HepG2 (cell line): Measurements from ENCODE around the gene CTLA4. TPM values are rescaled to one million over a fixed set of nuclear protein-coding genes. Genes with fewer than 3 reads are reported as not detected.

Experiments
- ATAC-seq: fragments of 200-7000 bp; cut with Tn5 transposase; 3 replicates; pipeline ENCODE4 v1.9.1; 2020; ENCODE audit warnings: mild to moderate bottlenecking, moderate library complexity
- BruUV-seq: library from RNA; stranded (reverse); fragments of 400-500 nt; replicated peaks from 2 replicates; lab custom pipeline; 2021; lab: Mats Ljungman, UMichigan
- CTCF ChIA-PET: fragments of 300-600 bp; formaldehyde crosslinking; extraction: SDS; loops from one replicate; lab custom pipeline; 2021; ENCODE audit warnings: low total read pairs, inconsistent platforms, low intra/inter-chr PET ratio; lab: Yijun Ruan, JAX
- POLR2A ChIA-PET: fragments of 350-600 bp; sonication (Branson Sonifier 250); formaldehyde crosslinking; loops from one replicate; lab custom pipeline; 2020; ENCODE audit warnings: antibody characterized with exemption, inconsistent platforms; lab: Yijun Ruan, JAX
- DNase-seq: peaks from one replicate; pipeline ENCODE4 v3.0.0-alpha.2; 2015; ENCODE audit warnings: low spot score
- FAIRE-seq: peaks from 3 replicates; lab custom pipeline; 2011; peaks lifted over from hg19 to GRCh38; lab: Jason Lieb, UNC
- H2AFZ ChIP-seq: one replicate; pipeline ENCODE4 v1.6.1; 2011; ENCODE audit warnings: low read length, inconsistent platforms
- H3K27ac ChIP-seq: fragments of 300-600 bp; 3 replicates; pipeline ENCODE4 v1.8.0; 2011; ENCODE audit warnings: mixed run types, mild to moderate bottlenecking, mixed read lengths, low read length, inconsistent platforms; ENCODE audit not compliant: insufficient read depth; ENCODE audit errors: extremely low read length
- H3K27me3 ChIP-seq, 2 experiments: fragments of 200-600 bp in 1 of 2; 2 replicates in 1 of 2; 3 replicates in 1 of 2; pipeline versions ENCODE4 v1.6.0 to v1.8.0; 2011; ENCODE audit warnings: low read length in 2 of 2, mild to moderate bottlenecking in 2 of 2, moderate library complexity in 2 of 2, inconsistent platforms in 1 of 2; ENCODE audit not compliant: insufficient read depth in 2 of 2, control insufficient read depth in 1 of 2
- H3K36me3 ChIP-seq, 2 experiments: fragments of 200-600 bp in 1 of 2; replicated peaks in 1 of 2; 2 replicates in 1 of 2; 3 replicates in 1 of 2; pipeline versions ENCODE4 v1.5.1 to v1.8.0; 2011; ENCODE audit warnings: low read length in 2 of 2, inconsistent platforms in 1 of 2; ENCODE audit not compliant: insufficient read depth in 2 of 2, control insufficient read depth in 1 of 2
- H3K4me1 ChIP-seq: 2 replicates; pipeline ENCODE4 v1.5.1; 2012; ENCODE audit warnings: low read length, inconsistent platforms; ENCODE audit not compliant: insufficient read depth
- H3K4me2 ChIP-seq: 2 replicates; pipeline ENCODE4 v1.6.0; 2011; ENCODE audit warnings: low read depth, low read length, inconsistent platforms
- H3K4me3 ChIP-seq, 3 experiments: fragments of 200-600 bp in 1 of 3; sonication (generic), shearing (Covaris generic) in 1 of 3; replicated peaks in 1 of 3; 2 replicates each; pipeline ENCODE4 v1.5.1; 2011 to 2016; ENCODE audit warnings: low read length in 3 of 3, inconsistent platforms in 2 of 3, low read depth in 2 of 3, mild to moderate bottlenecking in 2 of 3, control low read depth in 1 of 3, mixed read lengths in 1 of 3; ENCODE audit not compliant: insufficient read depth in 1 of 3
- H3K79me2 ChIP-seq: one replicate; pipeline ENCODE4 v1.6.1; 2011; ENCODE audit warnings: low read length, inconsistent platforms; ENCODE audit not compliant: insufficient read depth
- H3K9ac ChIP-seq: 2 replicates; pipeline ENCODE4 v1.6.0; 2011; ENCODE audit warnings: mild to moderate bottlenecking, low read depth, low read length, inconsistent platforms; ENCODE audit not compliant: insufficient read depth
- H3K9me3 ChIP-seq: 2 replicates; pipeline ENCODE4 v1.5.1; 2012; ENCODE audit warnings: mild to moderate bottlenecking, low read length
- H4K20me1 ChIP-seq: 2 replicates; pipeline ENCODE4 v1.6.0; 2011; ENCODE audit warnings: inconsistent platforms, mild to moderate bottlenecking, low read length, moderate library complexity; ENCODE audit not compliant: insufficient read depth
- FOXO1 ChIP-seq: sonication (generic); formaldehyde crosslinking; IDR thresholded peaks from 2 replicates; pipeline ENCODE4 v1.4.0; 2020; ENCODE audit warnings: missing genetic modification reagents
- GABPB1 ChIP-seq: IDR thresholded peaks from 2 replicates; pipeline ENCODE4 v1.6.1; 2016; ENCODE audit warnings: mild to moderate bottlenecking, missing genetic modification reagents, moderate library complexity, missing compliant biosample characterization
- KLF11 ChIP-seq: IDR thresholded peaks from 2 replicates; pipeline ENCODE4 v1.6.1; 2016; ENCODE audit warnings: missing compliant biosample characterization
- MAFF ChIP-seq: IDR thresholded peaks from 2 replicates; pipeline ENCODE4 v1.6.1; 2011; ENCODE audit warnings: low read depth, low read length, improper control_type of control experiment
- MAFK ChIP-seq, 2 experiments: IDR thresholded peaks in 1 of 2; conservative IDR thresholded peaks in 1 of 2; 2 replicates each; pipeline ENCODE4 v1.6.1; 2011; ENCODE audit warnings: improper control_type of control experiment in 2 of 2, low read length in 2 of 2
- NONO ChIP-seq, 2 experiments: fragments of 450-650 bp in 1 of 2; sonication (generic) in 1 of 2; formaldehyde crosslinking in 1 of 2; IDR thresholded peaks in 1 of 2; conservative IDR thresholded peaks in 1 of 2; 2 replicates each; pipeline versions ENCODE4 v1.6.1 to v1.8.0; 2017 to 2022; ENCODE audit warnings: mild to moderate bottlenecking in 1 of 2, missing genetic modification reagents in 1 of 2, moderate library complexity in 1 of 2
- RBM39 ChIP-seq: fragments of 200-400 bp; formaldehyde crosslinking; IDR thresholded peaks from one replicate; pipeline ENCODE4 v1.6.1; 2018; ENCODE audit warnings: antibody characterized with exemption, mild to moderate bottlenecking, low read depth, low read length; ENCODE audit not compliant: poor library complexity, severe bottlenecking
- RFXAP ChIP-seq: sonication (generic); formaldehyde crosslinking; IDR thresholded peaks from 2 replicates; pipeline ENCODE4 v1.4.0; 2020; ENCODE audit warnings: missing genetic modification reagents, borderline replicate concordance
- SP2 ChIP-seq: sonication (generic); formaldehyde crosslinking; IDR thresholded peaks from 2 replicates; pipeline ENCODE4 v1.5.1; 2020; ENCODE audit warnings: mild to moderate bottlenecking, missing genetic modification reagents
- ZMYM2 ChIP-seq: sonication (generic); formaldehyde crosslinking; IDR thresholded peaks from 2 replicates; pipeline ENCODE4 v1.8.0; 2022; ENCODE audit warnings: mild to moderate bottlenecking, missing genetic modification reagents
- ZNF138 ChIP-seq: sonication (generic); formaldehyde crosslinking; IDR thresholded peaks from 2 replicates; pipeline ENCODE4 v1.5.0; 2020; ENCODE audit warnings: mild to moderate bottlenecking, low read depth, missing genetic modification reagents
- ZNF329 ChIP-seq: sonication (generic); formaldehyde crosslinking; IDR thresholded peaks from 2 replicates; pipeline ENCODE4 v1.9.0; 2021; ENCODE audit warnings: low read depth, mild to moderate bottlenecking, missing genetic modification reagents
- ZNF468 ChIP-seq: sonication (generic); formaldehyde crosslinking; IDR thresholded peaks from 2 replicates; pipeline ENCODE4 v1.8.0; 2022; ENCODE audit warnings: mild to moderate bottlenecking, moderate library complexity, missing genetic modification reagents
- ZNF672 ChIP-seq: sonication (generic); formaldehyde crosslinking; IDR thresholded peaks from 2 replicates; pipeline ENCODE4 v1.8.1; 2022; ENCODE audit warnings: missing genetic modification reagents
- ZNF678 ChIP-seq: sonication (generic); formaldehyde crosslinking; IDR thresholded peaks from 2 replicates; pipeline ENCODE4 v1.4.0; 2020; ENCODE audit warnings: mild to moderate bottlenecking, missing genetic modification reagents
- WGBS: methylation state at CpG from one replicate; pipeline ENCODE4 v1.1.6; 2017; ENCODE audit warnings: low lambda C conversion rate; 5-methylcytosine and 5-hydroxymethylcytosine counted together
- in situ Hi-C: cut with HindIII; loops from 2 replicates; pipeline ENCODE4 v1.10.0; 2017; ENCODE audit warnings: low pct_unique_long_range_greater_than_20kb; ENCODE audit not compliant: extremely low pct_ligation_motif_present
- intact Hi-C: fragments of 100-400 bp; cut with micrococcal nuclease; formaldehyde crosslinking; loops from one replicate; pipeline ENCODE4 v1.10.0; 2022; ENCODE audit not compliant: unreplicated experiment
- polyA plus RNA-seq, 8 experiments: library from polyadenylated mRNA; depleted of rRNA in 3 of 8; stranded (reverse) in 7 of 8; unstranded in 1 of 8; fragments of >200 nt; fragmentation: Illumina TruSeq in 4 of 8; extraction: Trizol in 4 of 8; gene quantifications; 2 replicates each; pipeline versions ENCODE4 v1.2.1 to v1.2.3, GENCODE V29; 2011 to 2016; ENCODE audit warnings: low read depth in 4 of 8, missing spikeins in 1 of 8, mixed read lengths in 1 of 8; ENCODE audit not compliant: insufficient read depth in 1 of 8
- total RNA-seq, 5 experiments: library from RNA; depleted of rRNA; stranded (reverse); fragments of >200 nt; fragmentation: Illumina TruSeq; extraction: Trizol; gene quantifications; 2 replicates each; pipeline ENCODE4 v1.2.3, GENCODE V29; 2016; ENCODE audit warnings: low read depth in 1 of 5
- TF ChIP-seq, protein P1 (sequence below): conservative IDR thresholded peaks from 2 replicates; pipeline ENCODE4 v1.6.1; 2018; ENCODE audit warnings: missing genetic modification reagents

Gene CTLA4
- total and polyA plus RNA-seq, 2 of the 13 experiments (the other 11 are each of a cell fraction or from before 2014, with no cell fraction given) = 0.16 TPM; not detected in 1

DNA sequence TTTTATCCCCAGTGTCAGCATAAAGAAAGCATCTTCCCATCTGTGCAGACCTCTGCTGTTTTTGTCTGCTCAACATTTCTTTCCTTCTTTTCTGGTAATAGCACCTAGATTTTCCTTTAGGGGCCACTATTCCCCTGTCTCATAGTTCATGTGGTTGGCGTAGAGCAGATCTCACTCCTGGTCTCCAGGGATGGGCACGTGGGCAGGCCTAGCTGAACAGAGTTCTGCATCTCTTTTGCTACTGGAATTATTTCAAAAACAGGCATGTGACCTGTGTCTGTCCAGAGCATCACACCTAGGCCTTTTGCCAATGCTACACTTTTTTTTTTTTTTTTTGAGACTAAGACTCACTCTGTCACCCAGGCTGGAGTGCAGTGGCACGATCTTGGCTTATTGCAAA, 51.3 kb downstream of the CTLA4 start:
- no peak for FAIRE-seq
- WGBS = 32% methylated on average over 3 of the region's 3 CpGs
- Histone ChIP-seq H3K4me2 (no peak overlapping the region), H2AFZ (no peak overlapping the region), H3K36me3 (no peaks in the 10 kb centered on the region), H3K79me2 (no peaks in the 10 kb centered on the region), H4K20me1 (no peaks in the 10 kb centered on the region), H3K4me3 (no peak overlapping the region), H3K9ac (no peak overlapping the region), H3K27ac (no peak overlapping the region), H3K9me3 (no peaks in the 10 kb centered on the region), H3K27me3 (no peaks in the 10 kb centered on the region), H3K4me1 (peaks cover 4% of the 10 kb centered on the region; the same call in 1 of the 2 replicates)
- no peak; the same call in 2 of the 3 replicates for ATAC-seq
- CTCF ChIA-PET = no interaction called here
- POLR2A ChIA-PET = no interaction called here
- no peak for DNase-seq
- intact Hi-C loops (no loop called here), in situ Hi-C loops (loop anchor here (10.0 to 25.0 kb wide), 3 partner anchors 434 to 1082 kb away; no protein-coding TSS in a partner anchor)
- no TSS peak for BruUV-seq
- TF ChIP-seq ZNF138 (no peak), ZNF468 (no peak), RFXAP (no peak), ZNF678 (CRISPR knock-in tag) (no peak), FOXO1 (CRISPR knock-in tag) (no peak), MAFK (conservative IDR thresholded peaks at IDR 0.05 in 1 of 2, IDR thresholded peaks at IDR 0.05 in 1 of 2; ENCODE audit: low read length in 2 of 2) (0 out of 4 replicates have a peak, but pooled peaks of 1 of the 2 experiments have one; percentile 19), ZMYM2 (CRISPR knock-in tag) (no peak), ZNF329 (CRISPR knock-in tag) (no peak), NONO (IDR thresholded peaks at IDR 0.05) (no peak), NONO (CRISPR knock-in tag; conservative IDR thresholded peaks at IDR 0.05) (no peak), GABPB1 (CRISPR knock-in tag) (no peak), RBM39 (no peak), SP2 (CRISPR knock-in tag) (no peak), ZNF672 (CRISPR knock-in tag) (no peak), MAFF (0 out of 2 replicates have a peak, but pooled peaks have one; percentile 20), KLF11 (CRISPR knock-in tag) (no peak)
- TF ChIP-seq, protein P1, sequence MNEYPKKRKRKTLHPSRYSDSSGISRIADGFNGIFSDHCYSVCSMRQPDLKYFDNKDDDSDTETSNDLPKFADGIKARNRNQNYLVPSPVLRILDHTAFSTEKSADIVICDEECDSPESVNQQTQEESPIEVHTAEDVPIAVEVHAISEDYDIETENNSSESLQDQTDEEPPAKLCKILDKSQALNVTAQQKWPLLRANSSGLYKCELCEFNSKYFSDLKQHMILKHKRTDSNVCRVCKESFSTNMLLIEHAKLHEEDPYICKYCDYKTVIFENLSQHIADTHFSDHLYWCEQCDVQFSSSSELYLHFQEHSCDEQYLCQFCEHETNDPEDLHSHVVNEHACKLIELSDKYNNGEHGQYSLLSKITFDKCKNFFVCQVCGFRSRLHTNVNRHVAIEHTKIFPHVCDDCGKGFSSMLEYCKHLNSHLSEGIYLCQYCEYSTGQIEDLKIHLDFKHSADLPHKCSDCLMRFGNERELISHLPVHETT (CRISPR knock-in tag) = no peak

Other genes with a start within 250 kb of the CTLA4 start
- not detected in 2 replicates for gene CD28, start 161.1 kb upstream of the CTLA4 start, total RNA-seq (2016; rRNA removed; fragmentation: Illumina TruSeq; extraction: Trizol)
- not detected in 2 replicates for gene CD28, start 161.1 kb upstream of the CTLA4 start, polyA plus RNA-seq (2011; rRNA removed)
- not detected in 2 replicates for gene ICOS, start 69.0 kb downstream of the CTLA4 start, total RNA-seq (2016; rRNA removed; fragmentation: Illumina TruSeq; extraction: Trizol)
- 0.03 TPM in 1 of 2 replicates, not detected in the other for gene ICOS, start 69.0 kb downstream of the CTLA4 start, polyA plus RNA-seq (2011; rRNA removed)